Activated B cell treated with CpG ODN at 0.5 μM for 24 hours (primary cell): ENCODE data around the gene SLC38A11. TPM values are rescaled to one million over a fixed set of nuclear protein-coding genes. Genes with fewer than 3 reads are reported as not detected.

Source experiments
- ATAC-seq: fragments of 200-7000 bp; cut with Tn5 transposase; one replicate; pipeline ENCODE4 v1.10.0; 2021; ENCODE audit warnings: low read depth, mild to moderate bottlenecking, moderate library complexity
- CTCF ChIA-PET: fragments of 350-600 bp; sonication (Branson Sonifier 250); formaldehyde crosslinking; loops from one replicate; lab custom pipeline; 2021; ENCODE audit warnings: antibody characterized with exemption; lab: Charles Lee
- POLR2A ChIA-PET: fragments of 350-600 bp; sonication (Branson Sonifier 250); formaldehyde crosslinking; loops from one replicate; lab custom pipeline; 2021; ENCODE audit warnings: antibody characterized with exemption; lab: Charles Lee
- DNase-seq: peaks from one replicate; pipeline ENCODE4 v3.0.0; 2022
- H3K27ac Mint-ChIP-seq: one replicate; pipeline ENCODE4 v1.8.0; 2020; ENCODE audit warnings: mixed read lengths
- H3K27me3 Mint-ChIP-seq: one replicate; pipeline ENCODE4 v1.8.0; 2021; ENCODE audit warnings: mixed read lengths
- H3K36me3 Mint-ChIP-seq: one replicate; pipeline ENCODE4 v1.8.0; 2021; ENCODE audit warnings: low read depth, mixed read lengths
- H3K4me1 Mint-ChIP-seq: one replicate; pipeline ENCODE4 v1.8.0; 2021; ENCODE audit warnings: mixed read lengths
- H3K4me3 Mint-ChIP-seq: one replicate; pipeline ENCODE4 v1.8.0; 2020; ENCODE audit warnings: mild to moderate bottlenecking, mixed read lengths
- H3K9me3 Mint-ChIP-seq: one replicate; pipeline ENCODE4 v1.8.0; 2020; ENCODE audit warnings: mixed read lengths
- intact Hi-C: fragments of 100-400 bp; cut with micrococcal nuclease; formaldehyde crosslinking; loops from one replicate; pipeline ENCODE4 v1.15.1; 2024
- total RNA-seq: library from RNA; stranded (reverse); gene quantifications from 2 replicates; pipeline ENCODE4 v1.2.3, GENCODE V29; 2022
- TF ChIP-seq, protein P1 (sequence below): fragments of 200-600 bp; IDR thresholded peaks from one replicate; pipeline ENCODE4 v1.8.0; 2022; ENCODE audit warnings: antibody characterized with exemption, mild to moderate bottlenecking

SLC38A11 gene
- total RNA-seq, 1 donor from 2014 or later = 2.6 TPM

DNA sequence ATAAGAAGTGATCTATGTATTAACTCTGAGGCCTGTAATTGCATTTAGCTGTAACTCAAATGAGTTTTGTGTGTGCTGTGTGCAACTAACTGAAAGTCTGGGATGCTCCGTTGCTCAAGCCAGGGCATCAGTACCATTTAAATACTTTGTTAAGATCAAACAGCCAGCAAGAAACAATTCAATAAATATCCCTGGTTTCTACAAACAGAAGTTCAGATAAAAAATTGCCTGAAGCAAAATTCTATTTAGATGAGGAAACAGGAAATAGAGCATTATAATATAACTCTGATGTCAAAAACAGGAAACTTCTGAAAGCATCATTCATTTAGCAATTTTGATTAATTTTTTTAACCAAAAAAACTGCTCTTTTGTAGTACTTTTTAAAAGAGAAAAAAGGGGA lies 18.9 kb upstream of the SLC38A11 start:
- Mint-ChIP-seq H3K36me3 (peaks cover 2% of the 10 kb centered on the region), H3K27ac (peak overlapping the region; percentile 57), H3K4me1 (peaks cover 85% of the 10 kb centered on the region), H3K9me3 (peaks cover 9% of the 10 kb centered on the region), H3K27me3 (no peaks in the 10 kb centered on the region), H3K4me3 (peak overlapping the region; percentile 32)
- DNase-seq (no peak), ATAC-seq (no peak)
- ChIA-PET CTCF (no interaction called here), POLR2A (interaction anchor here (1.3 kb wide), 1 partner anchor 213 kb away, joined by 3 read pairs; no protein-coding TSS in a partner anchor)
- TF ChIP-seq, protein P1, sequence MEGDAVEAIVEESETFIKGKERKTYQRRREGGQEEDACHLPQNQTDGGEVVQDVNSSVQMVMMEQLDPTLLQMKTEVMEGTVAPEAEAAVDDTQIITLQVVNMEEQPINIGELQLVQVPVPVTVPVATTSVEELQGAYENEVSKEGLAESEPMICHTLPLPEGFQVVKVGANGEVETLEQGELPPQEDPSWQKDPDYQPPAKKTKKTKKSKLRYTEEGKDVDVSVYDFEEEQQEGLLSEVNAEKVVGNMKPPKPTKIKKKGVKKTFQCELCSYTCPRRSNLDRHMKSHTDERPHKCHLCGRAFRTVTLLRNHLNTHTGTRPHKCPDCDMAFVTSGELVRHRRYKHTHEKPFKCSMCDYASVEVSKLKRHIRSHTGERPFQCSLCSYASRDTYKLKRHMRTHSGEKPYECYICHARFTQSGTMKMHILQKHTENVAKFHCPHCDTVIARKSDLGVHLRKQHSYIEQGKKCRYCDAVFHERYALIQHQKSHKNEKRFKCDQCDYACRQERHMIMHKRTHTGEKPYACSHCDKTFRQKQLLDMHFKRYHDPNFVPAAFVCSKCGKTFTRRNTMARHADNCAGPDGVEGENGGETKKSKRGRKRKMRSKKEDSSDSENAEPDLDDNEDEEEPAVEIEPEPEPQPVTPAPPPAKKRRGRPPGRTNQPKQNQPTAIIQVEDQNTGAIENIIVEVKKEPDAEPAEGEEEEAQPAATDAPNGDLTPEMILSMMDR = no peak
- intact Hi-C loops = loop anchor here (5.0 to 10.0 kb wide), 3 partner anchors 132 to 821 kb away; partner anchors contain the start of genes COBLL1 and GALNT3

DNA sequence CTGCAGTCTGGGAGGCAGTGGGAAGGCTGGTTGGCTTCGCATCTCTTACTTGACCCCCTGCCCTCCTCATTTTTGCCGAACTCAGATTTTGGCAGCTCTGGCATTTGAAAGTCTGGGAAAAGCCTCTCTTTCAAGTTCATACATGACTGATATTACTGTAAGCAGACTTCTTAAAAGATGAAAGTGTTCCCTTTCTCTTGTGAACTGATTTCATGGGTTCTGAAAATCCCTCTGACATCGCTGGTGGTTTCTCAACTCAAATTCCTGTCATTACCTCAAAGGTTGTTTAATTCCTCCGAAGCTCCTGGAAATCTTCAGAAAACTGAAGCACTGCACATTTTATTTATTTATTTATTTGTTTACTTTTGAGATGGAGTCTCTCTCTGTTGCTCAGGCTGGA lies 16.9 kb upstream of the SLC38A11 start:
- H3K4me3 Mint-ChIP-seq = no peak overlapping the region
- H3K4me1 Mint-ChIP-seq = peaks cover 98% of the 10 kb centered on the region
- ATAC-seq = no peak
- ChIA-PET POLR2A (no interaction called here), CTCF (interaction anchor here (1.6 kb wide), 1 partner anchor 44 kb away, joined by 4 read pairs; no protein-coding TSS in a partner anchor)
- H3K27ac Mint-ChIP-seq = no peak overlapping the region
- no peak for DNase-seq
- intact Hi-C loops = loop anchor here (5.0 to 10.0 kb wide), 3 partner anchors 130 to 823 kb away; partner anchors contain the start of genes COBLL1 and GALNT3
- TF ChIP-seq, protein P1 = no peak
- peaks cover 13% of the 10 kb centered on the region for H3K9me3 Mint-ChIP-seq
- H3K36me3 Mint-ChIP-seq = peaks cover 5% of the 10 kb centered on the region
- no peaks in the 10 kb centered on the region for H3K27me3 Mint-ChIP-seq

DNA sequence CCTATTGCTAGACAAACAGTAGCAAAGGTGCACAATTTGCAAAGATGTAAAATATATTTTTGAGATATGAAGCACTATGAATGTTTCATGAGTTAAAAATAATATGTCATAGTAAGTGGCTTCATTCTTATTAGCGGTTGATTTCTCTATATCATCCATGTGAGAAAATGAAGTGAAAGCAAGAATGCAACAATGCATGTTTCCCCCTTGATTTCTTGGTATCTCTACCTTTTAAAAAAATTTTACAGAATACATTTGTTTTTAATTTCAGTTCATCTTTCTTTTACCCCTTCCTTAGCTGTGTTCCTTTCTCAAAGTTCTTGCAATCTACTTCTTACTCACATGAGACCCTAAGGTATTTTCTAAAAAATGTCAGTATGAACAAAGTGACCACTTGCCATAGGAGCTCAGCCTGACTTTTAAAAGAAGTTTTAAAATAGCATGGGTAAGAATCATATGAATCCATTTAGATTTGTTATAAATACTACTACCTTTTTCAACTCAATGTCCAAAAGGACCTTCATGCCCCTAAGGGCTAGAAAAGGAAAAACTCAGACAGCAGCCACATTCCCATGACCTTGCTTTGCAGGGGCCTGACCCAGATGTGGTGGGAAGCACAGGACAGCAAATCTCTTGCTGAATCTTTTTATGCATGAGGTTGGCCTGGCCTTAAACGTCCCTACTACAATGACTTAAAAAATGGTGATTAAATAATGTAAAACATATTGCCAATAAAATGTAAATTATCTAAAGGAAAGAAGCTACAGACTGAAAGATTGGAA lies 14.8 kb upstream of the SLC38A11 start:
- Mint-ChIP-seq H3K9me3 (peaks cover 16% of the 10 kb centered on the region), H3K27me3 (no peaks in the 10 kb centered on the region), H3K27ac (peak overlapping the region; percentile 86), H3K36me3 (peaks cover 5% of the 10 kb centered on the region), H3K4me3 (peak overlapping the region; percentile 55), H3K4me1 (peaks cover 97% of the 10 kb centered on the region)
- TF ChIP-seq, protein P1 = no peak
- DNase-seq (no peak), ATAC-seq (peak; percentile 78)
- ChIA-PET CTCF (interaction anchor here (1.6 to 1.7 kb wide), 2 partner anchors 21 to 23 kb away, joined by 4 to 7 read pairs; no protein-coding TSS in a partner anchor), POLR2A (no interaction called here)
- intact Hi-C loops = loop anchor here (1.0 to 10.0 kb wide), 5 partner anchors 15 to 825 kb away; partner anchors contain the start of genes COBLL1, GALNT3 and SLC38A11

DNA sequence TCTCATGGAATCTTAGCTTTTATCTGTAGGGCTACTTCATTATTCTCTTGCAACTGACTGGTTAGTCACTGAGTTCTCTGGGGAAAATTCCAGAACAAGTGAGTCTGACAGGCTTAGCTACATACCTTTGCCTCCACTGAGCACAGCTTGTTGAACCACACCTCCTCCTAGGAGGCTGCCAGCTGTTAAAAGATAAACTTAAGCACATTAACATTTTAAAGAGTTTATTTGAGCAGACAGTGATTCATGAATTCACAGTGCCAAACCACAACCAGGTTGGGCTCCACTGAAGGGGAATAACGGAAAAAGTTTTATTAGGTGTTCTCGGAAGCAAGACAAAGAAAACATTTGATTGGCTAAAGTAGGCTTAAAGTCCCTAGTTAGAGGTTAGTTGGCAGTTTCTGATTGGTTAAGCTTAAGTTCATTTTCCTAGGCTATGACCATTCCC lies 12.5 kb upstream of the SLC38A11 start:
- DNase-seq (no peak), ATAC-seq (no peak)
- Mint-ChIP-seq H3K9me3 (peaks cover 16% of the 10 kb centered on the region), H3K27me3 (no peaks in the 10 kb centered on the region), H3K4me1 (peaks cover 88% of the 10 kb centered on the region), H3K36me3 (peaks cover 5% of the 10 kb centered on the region), H3K27ac (peak overlapping the region; percentile 63), H3K4me3 (no peak overlapping the region)
- ChIA-PET CTCF (no interaction called here), POLR2A (interaction anchor here (1.3 kb wide), 1 partner anchor 12 kb away, joined by 3 read pairs; no protein-coding TSS in a partner anchor)
- TF ChIP-seq, protein P1 = no peak
- intact Hi-C loops = no loop called here

DNA sequence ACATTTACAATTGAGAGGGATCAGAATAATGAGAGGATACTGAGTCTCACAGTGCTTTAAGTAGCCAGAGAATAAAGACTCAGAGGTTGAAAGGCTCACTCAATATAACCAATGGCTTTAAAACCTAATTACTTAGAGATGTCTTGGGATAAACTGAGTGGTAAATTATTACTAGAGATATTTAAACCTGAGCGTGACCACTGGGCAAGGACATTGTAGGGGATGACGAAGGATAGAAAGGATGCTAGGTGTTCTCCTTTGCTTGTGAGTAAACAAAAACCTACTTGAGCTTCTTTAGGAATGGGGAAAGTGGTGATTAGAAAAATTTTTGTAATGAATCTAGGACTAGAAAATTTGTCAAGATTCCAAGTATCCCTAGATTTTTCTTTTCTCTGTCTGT lies 12.0 kb upstream of the SLC38A11 start:
- TF ChIP-seq, protein P1 = no peak
- Mint-ChIP-seq H3K27me3 (no peaks in the 10 kb centered on the region), H3K27ac (peak overlapping the region; percentile 63), H3K4me1 (peaks cover 87% of the 10 kb centered on the region), H3K36me3 (peaks cover 3% of the 10 kb centered on the region), H3K9me3 (peaks cover 14% of the 10 kb centered on the region), H3K4me3 (no peak overlapping the region)
- intact Hi-C loops = no loop called here
- ATAC-seq (no peak), DNase-seq (no peak)
- ChIA-PET POLR2A (interaction anchor here (1.3 kb wide), 1 partner anchor 13 kb away, joined by 3 read pairs; no protein-coding TSS in a partner anchor), CTCF (no interaction called here)
